HepG2 (cell line): ENCODE results near the gene SLC50A1. TPM values are rescaled to one million over a fixed set of nuclear protein-coding genes. Genes with fewer than 3 reads are reported as not detected.

ENCODE experiments used
- ATF3 ChIP-seq: sonication (generic); formaldehyde crosslinking; IDR thresholded peaks from 2 replicates; pipeline ENCODE4 v1.4.0; 2020; ENCODE audit warnings: missing genetic modification reagents
- ATF5 ChIP-seq: sonication (generic); formaldehyde crosslinking; IDR thresholded peaks from 2 replicates; pipeline ENCODE4 v1.4.0; 2020; ENCODE audit warnings: mild to moderate bottlenecking, low read depth, missing genetic modification reagents
- CSRNP2 ChIP-seq: sonication (generic); formaldehyde crosslinking; conservative IDR thresholded peaks from 2 replicates; pipeline ENCODE4 v1.8.0; 2022; ENCODE audit warnings: low read depth, missing genetic modification reagents
- EZH2 ChIP-seq: conservative IDR thresholded peaks from 2 replicates; pipeline ENCODE4 v1.6.1; 2012; ENCODE audit warnings: mild to moderate bottlenecking, low read depth, low read length, moderate library complexity
- FOXJ3 ChIP-seq: sonication (generic); formaldehyde crosslinking; IDR thresholded peaks from 2 replicates; pipeline ENCODE4 v1.4.0; 2020; ENCODE audit warnings: missing genetic modification reagents, mild to moderate bottlenecking, borderline replicate concordance
- GABPB1 ChIP-seq: IDR thresholded peaks from 2 replicates; pipeline ENCODE4 v1.6.1; 2016; ENCODE audit warnings: mild to moderate bottlenecking, missing genetic modification reagents, moderate library complexity, missing compliant biosample characterization
- HIC2 ChIP-seq: sonication (generic); formaldehyde crosslinking; IDR thresholded peaks from 2 replicates; pipeline ENCODE4 v1.9.0; 2022; ENCODE audit warnings: low read depth, missing genetic modification reagents
- KDM5A ChIP-seq: fragments of 200-600 bp; sonication (generic); IDR thresholded peaks from 2 replicates; pipeline ENCODE4 v1.7.0; 2018; ENCODE audit warnings: antibody characterized with exemption, mild to moderate bottlenecking, low read length, borderline replicate concordance
- KLF12 ChIP-seq: sonication (generic); formaldehyde crosslinking; IDR thresholded peaks from 2 replicates; pipeline ENCODE4 v1.4.0; 2020; ENCODE audit warnings: missing genetic modification reagents, borderline replicate concordance
- LBX2 ChIP-seq: sonication (generic); formaldehyde crosslinking; IDR thresholded peaks from 2 replicates; pipeline ENCODE4 v1.5.0; 2020; ENCODE audit warnings: missing genetic modification reagents, mild to moderate bottlenecking, borderline replicate concordance
- MAFF ChIP-seq: IDR thresholded peaks from 2 replicates; pipeline ENCODE4 v1.6.1; 2011; ENCODE audit warnings: low read depth, low read length, improper control_type of control experiment
- MIXL1 ChIP-seq: IDR thresholded peaks from 2 replicates; pipeline ENCODE4 v1.6.1; 2016
- MLLT10 ChIP-seq: sonication (generic); formaldehyde crosslinking; IDR thresholded peaks from 2 replicates; pipeline ENCODE4 v1.4.0; 2020; ENCODE audit warnings: missing genetic modification reagents
- RFX3 ChIP-seq: IDR thresholded peaks from 2 replicates; pipeline ENCODE4 v1.6.1; 2016; ENCODE audit warnings: missing biosample characterization, missing genetic modification reagents
- SETDB1 ChIP-seq: sonication (generic); formaldehyde crosslinking; IDR thresholded peaks from 2 replicates; pipeline ENCODE4 v1.5.1; 2020; ENCODE audit warnings: missing genetic modification reagents, mild to moderate bottlenecking, borderline replicate concordance
- SRSF9 ChIP-seq: fragments of 200-400 bp; formaldehyde crosslinking; IDR thresholded peaks from 2 replicates; pipeline ENCODE4 v1.6.1; 2018; ENCODE audit warnings: borderline replicate concordance, mild to moderate bottlenecking, low read depth, low read length; ENCODE audit not compliant: insufficient read depth, poor library complexity, severe bottlenecking
- SRY ChIP-seq: sonication (generic); formaldehyde crosslinking; IDR thresholded peaks from 2 replicates; pipeline ENCODE4 v1.8.0; 2022; ENCODE audit warnings: mild to moderate bottlenecking, missing genetic modification reagents
- TEAD3 ChIP-seq: optimal IDR thresholded peaks from 2 replicates; pipeline ENCODE3; 2016; ENCODE audit warnings: borderline replicate concordance
- TP53 ChIP-seq: sonication (generic); formaldehyde crosslinking; conservative IDR thresholded peaks from 2 replicates; pipeline ENCODE4 v1.4.0; 2020; ENCODE audit warnings: missing genetic modification reagents
- TSC22D2 ChIP-seq: sonication (generic); formaldehyde crosslinking; IDR thresholded peaks from 2 replicates; pipeline ENCODE4 v1.5.1; 2020; ENCODE audit warnings: missing genetic modification reagents, mild to moderate bottlenecking, borderline replicate concordance
- ZFP91 ChIP-seq: sonication (generic); formaldehyde crosslinking; IDR thresholded peaks from 2 replicates; pipeline ENCODE4 v1.9.0; 2022; ENCODE audit warnings: missing genetic modification reagents, mild to moderate bottlenecking, borderline replicate concordance
- ZNF580 ChIP-seq: IDR thresholded peaks from 2 replicates; pipeline ENCODE4 v1.6.1; 2016; ENCODE audit warnings: low read depth, borderline replicate concordance
- ZNF607 ChIP-seq: sonication (generic); formaldehyde crosslinking; IDR thresholded peaks from 2 replicates; pipeline ENCODE4 v1.5.1; 2020; ENCODE audit warnings: missing genetic modification reagents, mild to moderate bottlenecking, borderline replicate concordance
- polyA plus RNA-seq, 8 experiments: library from polyadenylated mRNA; depleted of rRNA in 3 of 8; stranded (reverse) in 7 of 8; unstranded in 1 of 8; fragments of >200 nt; fragmentation: Illumina TruSeq in 4 of 8; extraction: Trizol in 4 of 8; gene quantifications; 2 replicates each; pipeline versions ENCODE4 v1.2.1 to v1.2.3, GENCODE V29; 2011 to 2016; ENCODE audit warnings: low read depth in 4 of 8, missing spikeins in 1 of 8, mixed read lengths in 1 of 8; ENCODE audit not compliant: insufficient read depth in 1 of 8
- total RNA-seq, 5 experiments: library from RNA; depleted of rRNA; stranded (reverse); fragments of >200 nt; fragmentation: Illumina TruSeq; extraction: Trizol; gene quantifications; 2 replicates each; pipeline ENCODE4 v1.2.3, GENCODE V29; 2016; ENCODE audit warnings: low read depth in 1 of 5

The SLC50A1 gene
- total and polyA plus RNA-seq, 2 of the 13 experiments (the other 11 are each of a cell fraction or from before 2014, with no cell fraction given) = 22.5 to 46.8 TPM

GRCh38 chr1:155125946-155126555 is 9.6 kb upstream of the SLC50A1 start (continued):
- TF ChIP-seq KLF12 (CRISPR knock-in tag) (peak; percentile 19; the same call in 1 of the 2 replicates), TSC22D2 (peak; percentile 69; the same call in 1 of the 2 replicates), ZNF580 (peak; percentile 82; the same call in 1 of the 2 replicates), ZFP91 (CRISPR knock-in tag) (peak; percentile 97), TP53 (CRISPR knock-in tag) (0 out of 2 replicates have a peak, but pooled peaks have one; percentile 29), MLLT10 (CRISPR knock-in tag) (no peak), SETDB1 (CRISPR knock-in tag) (no peak), MIXL1 (CRISPR knock-in tag) (peak; percentile 77), HIC2 (peak; percentile 100), LBX2 (CRISPR knock-in tag) (no peak), CSRNP2 (CRISPR knock-in tag) (no peak), MAFF (no peak), FOXJ3 (peak; percentile 82), GABPB1 (CRISPR knock-in tag) (peak; percentile 86), SRSF9 (no peak), SRY (peak; percentile 45; the same call in 1 of the 2 replicates), ATF5 (CRISPR knock-in tag) (peak; percentile 53; the same call in 1 of the 2 replicates), ZNF607 (CRISPR knock-in tag) (peak; percentile 89), ATF3 (CRISPR knock-in tag) (peak; percentile 55), TEAD3 (CRISPR knock-in tag) (peak; percentile 74), KDM5A (no peak), EZH2 (no peak), RFX3 (no peak; the same call in 1 of the 2 replicates)
